Mesodermal cell (in vitro differentiated cells): ENCODE measurements around the gene FRMD1.

Source experiments
- H3K27ac ChIP-seq: 2 replicates; pipeline ENCODE4 v1.7.0; 2013; ENCODE audit warnings: mild to moderate bottlenecking, low read depth, low read length, moderate library complexity; ENCODE audit not compliant: severe bottlenecking
- H3K36me3 ChIP-seq: 2 replicates; pipeline ENCODE4 v1.7.1; 2013; ENCODE audit warnings: mild to moderate bottlenecking, low read length, moderate library complexity; ENCODE audit not compliant: control insufficient read depth, insufficient read depth
- H3K4me1 ChIP-seq: one replicate; pipeline ENCODE4 v1.7.1; 2013; ENCODE audit warnings: mild to moderate bottlenecking, low read length; ENCODE audit not compliant: insufficient read depth, control insufficient read depth, poor library complexity, severe bottlenecking
- H3K4me3 ChIP-seq: 2 replicates; pipeline ENCODE4 v1.7.0; 2013; ENCODE audit warnings: low read length, control low read depth, mild to moderate bottlenecking; ENCODE audit not compliant: insufficient read depth, poor library complexity, severe bottlenecking; ENCODE audit errors: extremely low read depth
- H3K9me3 ChIP-seq: 2 replicates; pipeline ENCODE4 v1.7.1; 2013; ENCODE audit warnings: mild to moderate bottlenecking, low read length, moderate library complexity; ENCODE audit not compliant: control insufficient read depth
- WGBS, 2 experiments: methylation state at CpG; one replicate each; pipeline ENCODE4 v1.1.5; 2013; ENCODE audit warnings: missing lambda C conversion rate in 2 of 2; ENCODE audit not compliant: insufficient coverage in 2 of 2; 5-methylcytosine and 5-hydroxymethylcytosine counted together

Gene FRMD1

GRCh38 chr6:168045141-168045691 is 33.8 kb downstream of the FRMD1 start:
- Histone ChIP-seq H3K36me3 (no peaks in the 10 kb centered on the region), H3K27ac (no peak overlapping the region), H3K4me3 (no peak overlapping the region), H3K9me3 (peaks cover 15% of the 10 kb centered on the region), H3K4me1 (peaks cover 7% of the 10 kb centered on the region)
- 90 to 93% methylated on average over 13 to 15 of the region's 19 CpGs for WGBS, 2 experiments

GRCh38 chr6:168044521-168045130 is 34.4 kb downstream of the FRMD1 start:
- Histone ChIP-seq H3K27ac (no peak overlapping the region), H3K36me3 (no peaks in the 10 kb centered on the region)
- WGBS, 2 experiments = 94 to 96% methylated on average over 22 to 26 of the region's 28 CpGs

GRCh38 chr6:168043848-168044415 is 35.1 kb downstream of the FRMD1 start:
- H3K27ac ChIP-seq = no peak overlapping the region
- peaks cover 27% of the 10 kb centered on the region for H3K9me3 ChIP-seq
- 92% methylated on average over 4 to 13 of the region's 21 CpGs for WGBS, 2 experiments
- H3K4me1 ChIP-seq = peaks cover 3% of the 10 kb centered on the region
- H3K4me3 ChIP-seq = no peak overlapping the region
- no peaks in the 10 kb centered on the region for H3K36me3 ChIP-seq

More at GRCh38 chr6:168044521-168045130, 34.4 kb downstream of the FRMD1 start:
- Histone ChIP-seq H3K9me3 (peaks cover 21% of the 10 kb centered on the region), H3K4me3 (no peak overlapping the region), H3K4me1 (peaks cover 3% of the 10 kb centered on the region)

GRCh38 chr6:168043193-168043847 is 35.7 kb downstream of the FRMD1 start:
- Histone ChIP-seq H3K36me3 (no peaks in the 10 kb centered on the region), H3K9me3 (peaks cover 31% of the 10 kb centered on the region), H3K4me1 (peaks cover 3% of the 10 kb centered on the region), H3K4me3 (no peak overlapping the region), H3K27ac (no peak overlapping the region)
- WGBS, 2 experiments = 90 to 94% methylated on average over 12 to 14 of the region's 17 CpGs

GRCh38 chr6:168042426-168043192 is 36.4 kb downstream of the FRMD1 start:
- H3K4me3 ChIP-seq = no peak overlapping the region
- peaks cover 38% of the 10 kb centered on the region for H3K9me3 ChIP-seq
- no peaks in the 10 kb centered on the region for H3K36me3 ChIP-seq
- whole genome bisulfite sequencing, 2 experiments = 93 to 95% methylated on average over 27 to 29 of the region's 29 CpGs
- H3K27ac ChIP-seq = no peak overlapping the region
- peaks cover 3% of the 10 kb centered on the region for H3K4me1 ChIP-seq

- no peak overlapping the region for H3K4me3 ChIP-seq
- H3K4me1 ChIP-seq = peaks cover 7% of the 10 kb centered on the region
- no peak overlapping the region for H3K27ac ChIP-seq
- peaks cover 44% of the 10 kb centered on the region for H3K9me3 ChIP-seq
- H3K36me3 ChIP-seq = no peaks in the 10 kb centered on the region
- WGBS, 2 experiments = 80 to 92% methylated on average over 9 to 15 of the region's 15 CpGs
Measured at GRCh38 chr6:168041928-168042327, 37.1 kb downstream of the FRMD1 start.

GRCh38 chr6:168040856-168041496 is 38.0 kb downstream of the FRMD1 start:
- peaks cover 44% of the 10 kb centered on the region for H3K9me3 ChIP-seq
- H3K27ac ChIP-seq = no peak overlapping the region
- H3K36me3 ChIP-seq = no peaks in the 10 kb centered on the region
- WGBS, 2 experiments = 94 to 95% methylated on average over 10 of the region's 15 CpGs
- peaks cover 14% of the 10 kb centered on the region for H3K4me1 ChIP-seq
- no peak overlapping the region for H3K4me3 ChIP-seq

GRCh38 chr6:168039849-168040248 is 39.2 kb downstream of the FRMD1 start:
- Histone ChIP-seq H3K36me3 (no peaks in the 10 kb centered on the region), H3K4me1 (peaks cover 17% of the 10 kb centered on the region), H3K4me3 (no peak overlapping the region), H3K27ac (no peak overlapping the region), H3K9me3 (peaks cover 45% of the 10 kb centered on the region)
- 80 to 88% methylated on average over 13 of the region's 13 CpGs for WGBS, 2 experiments

GRCh38 chr6:168039301-168039700 is 39.7 kb downstream of the FRMD1 start:
- Histone ChIP-seq H3K4me1 (peaks cover 17% of the 10 kb centered on the region), H3K27ac (no peak overlapping the region), H3K4me3 (no peak overlapping the region), H3K36me3 (no peaks in the 10 kb centered on the region), H3K9me3 (peaks cover 51% of the 10 kb centered on the region)
- WGBS, 2 experiments = 100% methylated on average over 2 to 3 of the region's 4 CpGs

- 92 to 97% methylated on average over 12 of the region's 13 CpGs for WGBS, 2 experiments
- no peak overlapping the region for H3K4me3 ChIP-seq
Measured at GRCh38 chr6:168038576-168039140, 40.4 kb downstream of the FRMD1 start.

More at GRCh38 chr6:168038576-168039140, 40.4 kb downstream of the FRMD1 start:
- Histone ChIP-seq H3K4me1 (peaks cover 17% of the 10 kb centered on the region), H3K36me3 (no peaks in the 10 kb centered on the region), H3K9me3 (peaks cover 51% of the 10 kb centered on the region), H3K27ac (no peak overlapping the region)
